SU-DHL-6 (cell line): Measurements from ENCODE around the gene BCAP31.
"Not testable (repeated sequence)": the region's sequence is repeated elsewhere in the genome, so short reads cannot be mapped to it uniquely, and the experiment has no call there.

Source experiments
- H2AFZ ChIP-seq: fragments of 200-600 bp; sonication (generic); 2 replicates; pipeline ENCODE4 v1.6.1; 2014; ENCODE audit warnings: low read depth, mild to moderate bottlenecking, moderate library complexity, mixed read lengths, antibody characterized with exemption, low read length; ENCODE audit not compliant: severe bottlenecking
- H3F3A ChIP-seq: fragments of 200-600 bp; shearing (Covaris generic); 2 replicates; pipeline ENCODE4 v1.6.0; 2016; ENCODE audit warnings: antibody characterized with exemption, mild to moderate bottlenecking; ENCODE audit not compliant: insufficient read depth
- H3K27ac ChIP-seq: fragments of 200-600 bp; sonication (generic); 2 replicates; pipeline ENCODE4 v1.5.1; 2016; ENCODE audit warnings: low read depth, mild to moderate bottlenecking, low read length, moderate library complexity, mixed read lengths
- H3K27me3 ChIP-seq: fragments of 200-600 bp; sonication (generic), shearing (Covaris generic); 2 replicates; pipeline ENCODE4 v1.6.0; 2014; ENCODE audit warnings: mild to moderate bottlenecking, low read length
- H3K36me3 ChIP-seq: fragments of 200-600 bp; sonication (generic); 2 replicates; pipeline ENCODE4 v1.6.1; 2014; ENCODE audit warnings: mild to moderate bottlenecking, low read length, mixed read lengths
- H3K4me2 ChIP-seq: fragments of 300-600, 200-600 bp; shearing (Covaris generic), sonication (generic); 2 replicates; pipeline ENCODE4 v1.6.0; 2014; ENCODE audit warnings: low read length, low read depth, mild to moderate bottlenecking; ENCODE audit not compliant: poor library complexity, severe bottlenecking
- H3K4me3 ChIP-seq: fragments of 200-600 bp; sonication (generic); 2 replicates; pipeline ENCODE4 v1.5.1; 2014; ENCODE audit warnings: antibody characterized with exemption, low read length, mild to moderate bottlenecking, mixed read lengths; ENCODE audit not compliant: insufficient read depth, poor library complexity, severe bottlenecking
- H3K79me2 ChIP-seq: fragments of 200-600 bp; sonication (generic); 2 replicates; pipeline ENCODE4 v1.6.1; 2014; ENCODE audit warnings: mild to moderate bottlenecking, low read length, moderate library complexity; ENCODE audit not compliant: insufficient read depth
- H3K9ac ChIP-seq: fragments of 200-600 bp; sonication (generic); 2 replicates; pipeline ENCODE4 v1.7.0; 2014; ENCODE audit warnings: mild to moderate bottlenecking, low read length
- H3K9me2 ChIP-seq: fragments of 200-600 bp; sonication (generic); replicated peaks from 2 replicates; pipeline ENCODE4 v1.6.1; 2014; ENCODE audit warnings: low read length; ENCODE audit not compliant: insufficient read depth
- H3K9me3 ChIP-seq: fragments of 200-600 bp; sonication (generic); 2 replicates; pipeline ENCODE4 v1.6.1; 2014; ENCODE audit warnings: low read length, mixed read lengths; ENCODE audit not compliant: insufficient read depth
- H4K20me1 ChIP-seq: fragments of 200-600 bp; sonication (generic); 2 replicates; pipeline ENCODE4 v1.6.1; 2014; ENCODE audit warnings: low read depth, mild to moderate bottlenecking, antibody characterized with exemption, low read length, moderate library complexity, mixed read lengths
- CTCF ChIP-seq: fragments of 200-600 bp; sonication (generic); IDR thresholded peaks from one replicate; pipeline ENCODE4 v1.5.1; 2017; ENCODE audit warnings: antibody characterized with exemption, mild to moderate bottlenecking, low read length, moderate library complexity; ENCODE audit not compliant: insufficient read depth, poor library complexity, severe bottlenecking
- EZH2phosphoT487 ChIP-seq: fragments of 200-600 bp; sonication (generic), shearing (Covaris generic); conservative IDR thresholded peaks from 2 replicates; pipeline ENCODE4 v1.6.1; 2018; ENCODE audit warnings: mild to moderate bottlenecking, antibody characterized with exemption, low read length, moderate library complexity, mixed read lengths

The BCAP31 gene

GRCh38 chrX:153701706-153702105 lies 22.5 kb downstream of the BCAP31 start:
- no peaks in the 10 kb centered on the region for H3K36me3 ChIP-seq
- H4K20me1 ChIP-seq, result no peaks in the 10 kb centered on the region
- no peak overlapping the region for H3K27ac ChIP-seq
- H3F3A ChIP-seq, result no peaks in the 10 kb centered on the region
- H2AFZ ChIP-seq, result no peak overlapping the region
- no peaks in the 10 kb centered on the region for H3K9me3 ChIP-seq
- TF ChIP-seq CTCF (no peak), EZH2phosphoT487 (no peak)
- no peaks in the 10 kb centered on the region for H3K9me2 ChIP-seq
- no peak overlapping the region for H3K4me2 ChIP-seq
- no peak overlapping the region for H3K9ac ChIP-seq
- no peaks in the 10 kb centered on the region for H3K79me2 ChIP-seq
- H3K27me3 ChIP-seq, result no peaks in the 10 kb centered on the region
- no peak overlapping the region for H3K4me3 ChIP-seq

- no peak overlapping the region for H3K9ac ChIP-seq
- H2AFZ ChIP-seq, result no peak overlapping the region
- H3F3A ChIP-seq, result no peaks in the 10 kb centered on the region
- no peaks in the 10 kb centered on the region for H3K79me2 ChIP-seq
- no peak overlapping the region for H3K4me2 ChIP-seq
- H3K27ac ChIP-seq, result no peak overlapping the region
- TF ChIP-seq CTCF (no peak), EZH2phosphoT487 (no peak)
- H3K36me3 ChIP-seq, result no peaks in the 10 kb centered on the region
- H4K20me1 ChIP-seq, result no peaks in the 10 kb centered on the region
- no peaks in the 10 kb centered on the region for H3K9me3 ChIP-seq
- no peaks in the 10 kb centered on the region for H3K9me2 ChIP-seq
- no peaks in the 10 kb centered on the region for H3K27me3 ChIP-seq
- H3K4me3 ChIP-seq, result no peak overlapping the region
Observed at GRCh38 chrX:153700967-153701366, 23.2 kb downstream of the BCAP31 start.

- Histone ChIP-seq H3K9me3 (no peaks in the 10 kb centered on the region), H3K79me2 (no peaks in the 10 kb centered on the region), H3F3A (no peaks in the 10 kb centered on the region)
Observed at GRCh38 chrX:153700376-153700945, 23.7 kb downstream of the BCAP31 start.

GRCh38 chrX:153699784-153700371 lies 24.3 kb downstream of the BCAP31 start:
- not testable (repeated sequence) for H3K4me3 ChIP-seq, H3K27ac ChIP-seq, H3K9ac ChIP-seq, H3K36me3 ChIP-seq, H2AFZ ChIP-seq, H3K9me2 ChIP-seq, H3K4me2 ChIP-seq, H3K79me2 ChIP-seq, H3K9me3 ChIP-seq, H4K20me1 ChIP-seq, H3K27me3 ChIP-seq, H3F3A ChIP-seq

More at GRCh38 chrX:153700376-153700945, 23.7 kb downstream of the BCAP31 start:
- no peak overlapping the region for H3K4me2 ChIP-seq
- no peaks in the 10 kb centered on the region for H4K20me1 ChIP-seq
- H3K27me3 ChIP-seq, result no peaks in the 10 kb centered on the region
- H3K9ac ChIP-seq, result no peak overlapping the region
- no peak overlapping the region for H2AFZ ChIP-seq
- no peak overlapping the region for H3K4me3 ChIP-seq
- no peak overlapping the region for H3K27ac ChIP-seq
- no peak for TF ChIP-seq EZH2phosphoT487
- no peak for TF ChIP-seq CTCF
- no peaks in the 10 kb centered on the region for H3K9me2 ChIP-seq
- H3K36me3 ChIP-seq, result no peaks in the 10 kb centered on the region

GRCh38 chrX:153699210-153699783 lies 24.9 kb downstream of the BCAP31 start:
- not testable (repeated sequence) for H3K9me3 ChIP-seq, H3K27me3 ChIP-seq

More at GRCh38 chrX:153699210-153699783, 24.9 kb downstream of the BCAP31 start:
- H2AFZ ChIP-seq, H4K20me1 ChIP-seq, H3K9me2 ChIP-seq, H3K79me2 ChIP-seq, H3K4me3 ChIP-seq, H3K36me3 ChIP-seq, H3F3A ChIP-seq, H3K4me2 ChIP-seq, H3K9ac ChIP-seq, H3K27ac ChIP-seq: not testable (repeated sequence)
